ENCODE measurements around the gene COL21A1. TPM values are rescaled to one million over a fixed set of nuclear protein-coding genes. Genes with fewer than 3 reads are reported as not detected.

COL21A1 gene
- total RNA-seq, 2 experiments from 2014 or later, result not detected

- H4K20me1 ChIP-seq (ENCODE audit: insufficient read depth, low read length), result no peaks in the 10 kb centered on the region
- no peaks in the 10 kb centered on the region for H3K36me3 ChIP-seq (ENCODE audit: insufficient read depth, low read length)
- H2AFZ ChIP-seq (ENCODE audit: low read length), result no peak overlapping the region
- no TSS peak for BruUV-seq (replicated peaks)
- H3K9me2 ChIP-seq (ENCODE audit: insufficient read depth, low read length), result no peaks in the 10 kb centered on the region
- no peaks in the 10 kb centered on the region for H3K4me1 ChIP-seq (ENCODE audit: insufficient read depth, low read length, poor library complexity, severe bottlenecking)
- ChIA-PET CTCF (ENCODE audit: unreplicated experiment) (no interaction called here), POLR2A (no interaction called here)
- H3K4me3 ChIP-seq (ENCODE audit: low read depth, low read length, poor library complexity, severe bottlenecking), result no peak overlapping the region
- intact Hi-C loops (cut with micrococcal nuclease; ENCODE audit: unreplicated experiment), result no loop called here
- no peak overlapping the region for H3K4me2 ChIP-seq (ENCODE audit: low read length)
- no peak for TF ChIP-seq EZH2phosphoT487 (IDR thresholded peaks at IDR 0.05; ENCODE audit: borderline replicate concordance, low read depth, low read length)
- TF ChIP-seq CTCF (conservative IDR thresholded peaks at IDR 0.05; ENCODE audit: low read length), result no peak
- no peak for DNase-seq (ENCODE audit: low spot score)
- no peaks in the 10 kb centered on the region for H3K9me3 ChIP-seq (ENCODE audit: low read length)
- H3K79me2 ChIP-seq (ENCODE audit: insufficient read depth, low read depth, low read length), result no peaks in the 10 kb centered on the region
- no peak overlapping the region for H3K27ac ChIP-seq (ENCODE audit: low read depth, low read length, poor library complexity, severe bottlenecking)
Measured at GRCh38 chr6:56024931-56025330, 222.4 kb downstream of the COL21A1 start.

- H3K27ac ChIP-seq (ENCODE audit: low read depth, low read length, poor library complexity, severe bottlenecking), result no peak overlapping the region
- no peaks in the 10 kb centered on the region for H3K36me3 ChIP-seq (ENCODE audit: insufficient read depth, low read length)
- H3K4me3 ChIP-seq (ENCODE audit: low read depth, low read length, poor library complexity, severe bottlenecking), result no peak overlapping the region
- BruUV-seq (replicated peaks), result no TSS peak
- POLR2A ChIA-PET, result no interaction called here
- no peaks in the 10 kb centered on the region for H3K79me2 ChIP-seq (ENCODE audit: insufficient read depth, low read depth, low read length)
- H3K4me2 ChIP-seq (ENCODE audit: low read length), result no peak overlapping the region
- H3K9me3 ChIP-seq (ENCODE audit: low read length), result no peaks in the 10 kb centered on the region
- H3K9me2 ChIP-seq (ENCODE audit: insufficient read depth, low read length), result no peaks in the 10 kb centered on the region
- intact Hi-C loops (cut with micrococcal nuclease; ENCODE audit: unreplicated experiment), result no loop called here
- no peak for TF ChIP-seq CTCF (conservative IDR thresholded peaks at IDR 0.05; ENCODE audit: low read length)
- no peak for TF ChIP-seq EZH2phosphoT487 (IDR thresholded peaks at IDR 0.05; ENCODE audit: borderline replicate concordance, low read depth, low read length)
- H4K20me1 ChIP-seq (ENCODE audit: insufficient read depth, low read length), result no peaks in the 10 kb centered on the region
- no peaks in the 10 kb centered on the region for H3K4me1 ChIP-seq (ENCODE audit: insufficient read depth, low read length, poor library complexity, severe bottlenecking)
- DNase-seq (ENCODE audit: low spot score), result no peak
- CTCF ChIA-PET (ENCODE audit: unreplicated experiment), result no interaction called here
- H2AFZ ChIP-seq (ENCODE audit: low read length), result no peak overlapping the region
Measured at GRCh38 chr6:56023829-56024228, 223.6 kb downstream of the COL21A1 start.

GRCh38 chr6:56022678-56023077 is 224.7 kb downstream of the COL21A1 start:
- no TSS peak for BruUV-seq (replicated peaks)
- no peak for DNase-seq (ENCODE audit: low spot score)
- ChIA-PET POLR2A (interaction anchor here (0.7 kb wide), 1 partner anchor 17 kb away, joined by 3 read pairs; no protein-coding TSS in a partner anchor), CTCF (ENCODE audit: unreplicated experiment) (no interaction called here)
- H3K27ac ChIP-seq (ENCODE audit: low read depth, low read length, poor library complexity, severe bottlenecking), result no peak overlapping the region
- no peaks in the 10 kb centered on the region for H4K20me1 ChIP-seq (ENCODE audit: insufficient read depth, low read length)
- H3K79me2 ChIP-seq (ENCODE audit: insufficient read depth, low read depth, low read length), result no peaks in the 10 kb centered on the region
- no peaks in the 10 kb centered on the region for H3K9me2 ChIP-seq (ENCODE audit: insufficient read depth, low read length)
- no peak overlapping the region for H2AFZ ChIP-seq (ENCODE audit: low read length)
- intact Hi-C loops (cut with micrococcal nuclease; ENCODE audit: unreplicated experiment), result no loop called here
- H3K4me3 ChIP-seq (ENCODE audit: low read depth, low read length, poor library complexity, severe bottlenecking), result no peak overlapping the region
- H3K4me2 ChIP-seq (ENCODE audit: low read length), result no peak overlapping the region
- H3K9me3 ChIP-seq (ENCODE audit: low read length), result no peaks in the 10 kb centered on the region
- TF ChIP-seq CTCF (conservative IDR thresholded peaks at IDR 0.05; ENCODE audit: low read length) (no peak), EZH2phosphoT487 (IDR thresholded peaks at IDR 0.05; ENCODE audit: borderline replicate concordance, low read depth, low read length) (no peak)
- H3K36me3 ChIP-seq (ENCODE audit: insufficient read depth, low read length), result no peaks in the 10 kb centered on the region
- H3K4me1 ChIP-seq (ENCODE audit: insufficient read depth, low read length, poor library complexity, severe bottlenecking), result no peaks in the 10 kb centered on the region
